Suppressor macrophage treated with lipopolysaccharide for 1 hour (primary cell): ENCODE measurements around the gene KCNIP4.
A peak's percentile ranks its signal among the peaks of the same experiment; 100 is the strongest.

Experiments
- DNase-seq, 3 donors: peaks; one replicate each; pipeline ENCODE4 v3.0.0-alpha.2; 2020 to 2022

The KCNIP4 gene

DNA sequence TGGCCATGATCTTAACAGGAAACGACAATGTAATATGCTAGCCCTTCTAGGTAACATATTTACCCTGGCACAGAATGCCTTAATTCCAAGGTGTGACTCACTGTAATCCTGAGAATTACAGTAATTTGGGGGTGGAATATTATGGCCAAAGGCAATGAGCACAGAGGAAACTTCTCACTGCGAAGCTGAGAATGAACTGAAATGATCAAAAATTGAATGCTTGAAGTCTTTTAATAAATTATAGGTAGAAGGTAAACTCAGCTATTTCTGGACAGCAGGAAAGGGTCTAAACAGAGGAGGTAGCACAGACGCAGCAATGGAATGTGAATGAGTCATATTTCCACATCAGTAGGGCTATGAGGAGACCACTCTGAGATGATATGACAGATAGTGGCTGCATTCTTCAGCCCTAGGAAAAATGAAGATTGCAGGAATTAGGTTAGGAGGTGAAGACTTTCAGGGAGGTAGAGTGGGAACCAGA, 935.7 kb downstream of the KCNIP4 start:
- DNase-seq: no peak

DNA sequence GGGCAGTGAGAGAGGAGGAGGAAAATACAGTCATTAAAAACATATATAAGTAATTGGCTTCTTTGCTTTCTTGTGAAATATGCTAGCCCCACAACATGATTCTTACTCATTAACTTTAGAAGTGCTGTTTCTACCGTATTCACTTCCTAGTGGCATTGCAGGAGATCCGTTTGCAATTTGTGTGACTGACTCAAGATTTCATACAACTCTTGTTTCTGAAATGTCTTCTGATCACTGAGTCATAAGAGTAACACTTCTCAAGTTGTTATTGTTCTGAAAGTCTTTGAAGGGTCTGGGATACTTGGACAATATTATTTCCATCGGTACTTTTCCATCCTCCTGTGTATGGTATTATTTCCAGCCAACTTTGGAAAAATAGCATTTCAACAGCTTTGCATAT, 937.5 kb downstream of the KCNIP4 start:
- DNase-seq: no peak

DNA sequence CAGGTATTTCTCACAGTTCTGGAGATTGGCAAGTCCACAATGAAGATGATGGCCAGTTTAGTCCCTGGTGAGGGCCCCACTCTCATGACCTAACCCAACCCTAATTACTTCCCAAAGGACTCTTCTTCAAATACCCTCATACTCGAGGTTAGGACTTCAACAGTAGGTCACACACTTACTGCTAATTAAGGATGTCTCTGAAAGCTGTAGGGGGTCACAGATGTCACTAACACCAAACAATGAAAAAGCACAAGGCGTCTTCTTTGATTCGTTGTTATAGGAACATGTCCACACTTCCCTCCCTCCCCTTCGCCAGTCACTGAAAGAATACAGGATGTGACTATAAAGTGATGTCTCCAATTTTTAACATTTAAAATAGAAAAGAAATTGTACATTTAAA, 938.6 kb downstream of the KCNIP4 start:
- no peak for DNase-seq

DNA sequence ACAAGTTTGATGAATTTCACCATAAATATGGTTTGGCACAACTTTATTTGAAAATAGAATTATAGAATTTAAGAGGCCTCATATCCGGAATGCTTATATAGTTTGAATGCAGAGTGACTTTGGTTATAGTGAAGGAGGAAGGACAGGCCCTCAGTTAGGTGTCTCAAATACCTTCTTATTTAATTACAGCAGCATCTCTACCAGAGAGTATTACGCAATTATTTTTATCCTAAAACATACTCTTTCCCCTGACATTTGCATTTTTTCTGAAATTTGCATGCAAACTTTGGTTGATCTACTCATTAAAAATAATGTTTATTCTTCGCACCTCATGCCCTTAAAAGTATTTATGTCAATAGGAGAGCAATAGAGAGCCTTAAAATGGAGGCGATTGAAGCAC, 942.9 kb downstream of the KCNIP4 start:
- DNase-seq: no peak

DNA sequence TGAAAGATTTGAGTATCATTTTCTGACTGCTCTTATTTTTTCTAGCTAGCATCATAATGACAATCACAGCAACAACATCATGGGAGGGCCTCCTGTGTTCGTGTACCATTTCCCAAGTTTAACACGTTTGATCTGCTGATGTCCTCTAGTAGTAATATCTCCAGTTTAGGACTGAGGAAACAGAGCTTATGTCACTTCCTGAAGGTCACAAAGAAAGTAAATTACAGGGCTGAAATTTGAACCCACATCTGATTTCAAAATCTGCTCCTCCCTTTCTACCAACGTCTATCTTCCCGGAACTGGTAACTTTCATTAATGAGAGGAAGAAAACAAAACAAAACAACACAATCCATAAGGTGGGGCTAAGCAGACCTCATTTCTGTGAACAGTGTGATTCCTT, 945.6 kb downstream of the KCNIP4 start:
- DNase-seq: no peak

DNA sequence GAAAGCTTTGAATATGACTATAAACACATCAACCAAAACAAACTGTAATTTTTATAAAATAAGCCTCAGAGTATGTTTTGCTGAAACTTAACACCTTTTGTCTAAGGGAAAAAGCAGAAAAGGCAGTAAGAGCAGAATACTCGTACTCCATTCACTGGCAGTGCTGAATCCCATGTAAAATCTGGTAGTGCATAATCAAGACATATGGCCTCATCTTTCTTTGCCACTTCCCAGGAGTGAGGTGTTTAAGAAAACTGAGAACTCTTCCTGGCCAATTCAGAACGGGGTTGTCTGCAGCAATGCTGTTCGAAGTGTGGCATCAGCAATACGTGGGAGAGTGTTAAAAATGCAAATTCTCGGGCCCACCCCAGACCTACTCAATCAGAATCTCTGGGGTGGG, 946.3 kb downstream of the KCNIP4 start:
- DNase-seq: no peak

DNA sequence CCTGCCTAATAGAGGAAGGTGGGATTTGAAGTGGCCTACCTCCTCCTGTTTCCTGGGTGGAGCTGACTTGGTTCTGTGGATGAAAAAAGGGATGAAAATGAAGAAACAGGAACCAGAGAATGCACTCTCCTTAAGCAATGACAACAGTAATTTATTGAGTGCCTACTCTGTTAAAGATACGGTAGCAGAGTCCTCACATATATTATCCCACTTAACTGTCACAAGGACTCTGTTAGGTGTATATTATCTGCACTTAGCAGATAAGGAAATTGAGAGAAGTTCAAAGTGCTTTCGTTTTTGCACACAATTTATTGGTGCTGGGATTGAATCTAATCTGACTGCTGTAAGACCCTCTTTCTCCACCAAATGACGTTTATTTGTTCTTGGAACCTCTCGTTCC, 947.1 kb downstream of the KCNIP4 start:
- no peak for DNase-seq

DNA sequence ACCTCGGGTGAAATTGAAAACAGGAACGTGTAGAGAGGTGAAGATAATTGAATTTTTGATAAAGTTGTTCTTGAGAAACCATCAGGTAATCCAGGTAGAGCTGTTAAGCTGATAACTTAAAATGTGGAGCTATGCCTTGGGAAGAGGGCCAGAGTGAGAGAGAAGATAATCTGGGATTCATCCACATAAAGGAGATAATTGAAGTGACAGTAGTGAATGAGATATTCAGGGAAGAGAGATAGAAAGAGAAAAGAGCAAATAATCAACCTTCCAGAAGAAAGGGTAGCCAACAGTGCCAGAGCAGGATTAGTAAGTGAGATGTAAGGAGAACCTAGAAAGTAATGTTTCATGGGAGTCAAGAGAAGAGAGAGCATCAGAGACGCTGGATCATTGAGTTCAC, 950.7 kb downstream of the KCNIP4 start:
- DNase-seq: no peak

DNA sequence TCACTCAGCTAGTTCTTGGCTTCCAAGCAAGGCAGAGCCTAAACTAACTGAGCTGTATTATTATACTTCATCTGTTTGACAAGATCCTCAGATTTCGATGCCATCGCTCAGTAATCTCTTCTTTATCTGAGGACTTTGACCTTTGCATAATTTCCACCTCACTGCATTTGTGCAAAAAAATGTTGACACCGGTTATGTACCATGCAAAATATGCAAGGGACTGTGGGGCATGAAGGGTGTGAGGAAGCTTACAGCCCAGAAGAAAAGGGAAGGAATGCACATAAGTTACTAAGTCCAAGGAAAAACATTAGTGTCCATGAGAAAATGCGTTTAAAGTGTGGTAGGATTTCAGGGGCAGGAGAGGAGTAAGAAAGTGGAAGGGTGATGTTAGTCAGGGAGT, 953.0 kb downstream of the KCNIP4 start:
- DNase-seq: no peak

DNA sequence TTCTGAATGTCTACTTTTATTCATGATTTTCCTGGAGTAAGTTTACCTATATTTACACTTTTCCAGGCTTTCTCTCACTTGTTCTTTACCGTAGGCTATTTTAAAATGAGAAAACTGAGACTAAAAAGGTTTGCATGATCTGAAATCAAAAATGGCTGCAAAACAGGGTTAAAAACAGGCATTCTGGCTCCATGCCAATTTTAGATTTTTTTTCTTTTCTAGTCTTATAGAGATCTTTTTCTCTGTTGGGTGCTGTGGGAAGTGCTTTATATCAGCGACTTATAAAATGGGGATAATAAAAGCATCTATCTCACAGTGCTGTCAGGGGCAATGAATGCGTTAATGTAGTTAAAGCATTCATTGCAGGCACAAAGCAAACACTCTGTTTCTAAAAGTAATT, 953.6 kb downstream of the KCNIP4 start:
- DNase-seq: no peak

DNA sequence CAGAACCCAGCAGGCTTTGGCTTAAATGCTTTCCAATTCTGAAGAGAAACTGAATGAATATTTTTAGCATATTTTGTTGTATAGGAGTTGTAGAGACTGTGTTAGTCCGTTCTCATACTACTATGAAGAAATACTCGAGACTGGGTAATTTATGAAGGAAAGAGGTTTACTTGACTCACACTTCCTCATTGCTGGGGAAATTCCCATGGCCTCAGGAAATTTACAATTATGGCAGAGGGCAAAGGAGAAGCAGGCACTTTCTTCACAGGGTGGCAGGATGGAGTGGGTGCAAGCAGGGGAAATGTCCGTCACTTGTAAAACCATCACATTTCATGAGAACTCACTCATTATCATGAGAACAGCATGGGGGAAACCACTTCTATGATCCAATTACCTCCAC, 956.6 kb downstream of the KCNIP4 start:
- peak in 2 of 3 donors; percentile 2 to 11 for DNase-seq

DNA sequence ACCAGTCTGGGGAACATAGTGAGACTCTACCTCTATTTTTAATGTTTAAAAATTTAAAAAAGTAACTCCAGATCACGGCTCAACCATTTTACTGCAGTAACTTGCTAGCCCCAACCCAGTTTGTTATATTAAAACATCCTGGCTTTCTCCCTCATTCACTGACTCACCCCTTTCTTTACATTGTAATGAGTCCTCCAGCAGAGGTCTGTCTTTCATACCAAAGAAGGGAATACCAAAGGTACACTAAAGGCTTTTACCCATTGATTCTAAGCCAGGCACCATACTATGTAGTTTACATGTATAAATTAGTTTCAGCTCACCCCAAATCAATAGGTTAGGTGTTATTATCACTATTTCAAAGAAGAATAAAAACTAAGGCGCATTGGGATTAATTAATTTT, 961.4 kb downstream of the KCNIP4 start:
- DNase-seq: no peak

DNA sequence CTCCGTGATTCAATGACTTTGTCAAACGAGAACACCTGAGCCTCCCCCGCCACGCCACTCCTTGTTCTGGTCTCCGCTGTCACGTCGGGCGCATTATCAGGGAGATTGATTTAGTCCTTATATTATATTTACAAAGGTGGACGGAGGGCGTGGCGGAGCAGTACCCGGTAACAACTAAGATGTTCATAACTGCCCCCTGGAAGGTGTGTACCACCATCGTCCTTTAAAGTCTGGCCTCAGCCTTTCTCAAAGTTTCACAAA, 964.1 kb downstream of the KCNIP4 start:
- DNase-seq: no peak

DNA sequence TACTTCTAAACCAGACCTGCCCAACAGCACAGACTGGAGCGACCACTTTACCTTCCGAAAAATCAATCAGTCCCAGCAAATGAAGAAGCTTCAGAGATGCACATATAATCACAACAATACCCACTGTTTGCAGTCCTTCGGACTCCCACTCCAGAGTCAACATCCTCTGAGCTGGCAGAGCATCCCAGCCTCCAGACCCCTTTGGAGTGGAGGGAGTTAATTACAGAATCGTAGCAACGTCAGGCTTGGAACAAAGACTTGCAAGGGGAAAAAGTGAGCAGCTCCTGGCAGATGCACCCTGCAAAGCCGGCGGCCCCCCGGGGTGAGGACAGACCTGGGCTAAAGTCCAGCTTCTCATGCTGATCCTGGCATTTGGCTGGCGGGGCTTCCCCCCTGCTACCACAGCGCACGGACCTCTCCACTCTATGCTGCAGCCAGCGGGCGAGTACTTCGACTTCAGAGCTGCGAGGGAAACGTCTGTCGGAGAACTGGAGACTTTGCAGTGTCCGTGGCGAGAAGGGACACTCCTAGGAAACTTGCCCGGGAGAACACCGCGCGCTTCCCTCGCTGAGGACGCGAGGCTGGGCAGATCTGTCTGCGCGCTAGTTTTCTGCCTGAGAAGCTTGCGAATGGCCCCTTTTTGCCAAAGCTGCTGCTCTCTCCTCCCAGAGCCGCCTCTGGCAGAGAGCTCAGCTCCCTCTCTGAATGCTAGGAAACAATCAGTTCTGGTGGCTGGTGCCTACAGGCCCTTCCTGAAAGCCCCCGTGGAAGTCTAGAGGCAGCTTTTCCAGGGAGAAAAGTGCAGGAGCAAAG, 964.6 kb downstream of the KCNIP4 start:
- no peak for DNase-seq

DNA sequence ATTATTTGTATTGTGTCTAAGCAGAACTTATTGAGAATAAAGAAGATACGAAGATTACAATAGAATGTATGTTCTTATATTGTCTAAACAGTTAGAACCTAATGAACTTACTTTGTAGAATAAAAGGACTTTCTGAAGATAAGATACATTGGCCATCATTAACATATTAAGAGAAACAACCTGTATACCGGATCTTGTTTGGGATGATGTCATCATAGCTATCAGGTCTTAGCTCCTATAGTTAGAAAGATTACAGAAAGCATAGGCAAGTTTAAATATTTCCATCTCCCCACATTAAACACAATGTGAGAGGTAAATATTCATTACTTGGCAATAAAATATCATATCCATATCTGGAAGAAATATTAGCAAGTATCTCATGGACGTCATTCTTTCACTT, 966.0 kb downstream of the KCNIP4 start:
- DNase-seq: no peak

DNA sequence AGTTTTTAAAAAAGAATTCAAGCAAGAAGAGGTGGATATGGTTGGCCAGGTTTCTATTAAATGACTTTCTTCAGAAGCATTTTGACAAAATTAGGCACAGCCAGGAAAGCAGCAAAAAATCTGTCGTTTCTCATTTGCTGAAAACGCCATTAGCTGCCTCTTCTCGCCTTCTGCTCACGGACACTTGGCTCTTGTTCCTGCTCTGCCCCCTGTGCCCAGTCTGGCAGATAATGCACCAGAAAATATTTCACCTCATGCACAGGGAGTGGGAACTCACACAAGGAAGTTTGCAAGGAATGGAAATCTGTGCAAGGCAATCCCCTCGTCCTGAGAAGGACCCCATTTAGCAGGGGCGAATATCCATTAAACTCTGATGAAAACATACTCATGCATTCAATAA, 988.3 kb downstream of the KCNIP4 start:
- no peak for DNase-seq

DNA sequence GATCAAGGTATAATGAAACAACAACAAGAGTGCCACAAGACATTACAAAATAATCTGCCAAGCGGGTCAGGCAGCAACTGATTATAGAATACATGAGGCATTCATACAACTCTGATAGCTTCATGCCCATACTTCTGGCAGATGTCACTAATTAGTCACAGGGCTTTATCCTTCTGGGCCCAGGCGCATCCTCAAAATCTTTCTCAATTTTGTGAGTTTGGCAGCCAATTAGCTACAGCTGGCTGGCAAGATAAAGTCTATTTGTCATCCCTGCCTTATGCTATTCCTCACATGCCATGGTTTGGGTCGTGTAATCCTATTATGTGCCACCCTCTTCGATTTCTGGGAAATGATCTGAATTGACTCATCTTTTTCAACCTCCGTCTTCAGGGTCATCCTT, 994.0 kb downstream of the KCNIP4 start:
- no peak for DNase-seq

DNA sequence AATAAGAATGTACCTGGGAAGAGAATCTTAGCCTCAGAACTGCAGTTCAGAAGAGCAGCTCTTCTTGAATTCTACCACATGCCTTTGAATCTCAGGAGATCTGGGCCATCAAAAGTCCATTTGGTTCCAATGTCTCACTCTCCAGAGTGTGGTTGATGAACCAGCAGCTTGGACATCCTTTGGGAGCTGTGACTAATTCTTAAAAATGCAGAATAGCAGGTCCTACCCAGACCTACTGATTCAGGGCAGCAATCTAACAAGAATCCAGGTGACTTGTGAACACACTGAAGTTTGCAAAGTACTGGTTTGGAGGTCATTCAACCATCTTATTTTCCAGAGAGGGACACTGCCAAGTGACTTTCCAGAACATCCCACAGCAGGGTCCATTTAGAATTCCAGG, 1003.6 kb downstream of the KCNIP4 start:
- DNase-seq: no peak

DNA sequence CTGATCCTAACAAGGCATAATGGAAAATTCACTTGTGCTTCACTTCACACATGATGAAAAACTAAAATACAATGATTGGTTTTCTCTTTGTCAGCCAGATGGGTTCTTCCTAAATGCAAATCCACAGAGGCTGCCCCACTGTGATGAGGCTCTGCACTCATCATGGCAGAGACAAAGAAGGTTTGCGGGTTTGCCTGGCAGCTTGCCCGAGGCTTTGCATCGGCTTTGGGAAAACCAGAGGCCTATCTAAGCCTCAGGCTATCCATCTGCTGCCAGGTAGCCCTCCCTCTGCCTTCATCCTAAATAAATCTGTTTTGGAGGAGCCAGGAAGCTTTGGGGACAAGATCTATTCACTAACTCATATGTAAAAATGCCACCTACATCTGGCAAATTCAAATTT, 1004.1 kb downstream of the KCNIP4 start:
- no peak for DNase-seq

DNA sequence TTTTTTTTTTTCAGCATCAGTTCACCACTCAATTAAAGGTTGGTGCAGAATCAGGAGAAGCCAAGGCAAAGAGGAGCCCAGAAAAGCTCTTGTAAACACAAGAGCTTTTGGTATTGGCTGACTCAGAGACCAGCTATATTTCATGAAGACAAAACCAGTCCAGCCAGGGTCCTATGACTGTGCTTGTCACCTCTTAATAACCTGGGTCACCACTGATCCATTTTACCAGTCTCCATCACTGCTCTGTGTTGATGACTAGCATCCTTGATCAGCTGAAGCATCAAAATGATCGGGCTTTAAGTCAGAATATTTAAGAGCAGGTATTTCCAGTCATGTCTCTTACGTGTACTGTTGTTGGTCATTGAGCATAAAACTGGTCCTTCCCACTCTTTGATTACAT, 1010.4 kb downstream of the KCNIP4 start:
- no peak for DNase-seq

DNA sequence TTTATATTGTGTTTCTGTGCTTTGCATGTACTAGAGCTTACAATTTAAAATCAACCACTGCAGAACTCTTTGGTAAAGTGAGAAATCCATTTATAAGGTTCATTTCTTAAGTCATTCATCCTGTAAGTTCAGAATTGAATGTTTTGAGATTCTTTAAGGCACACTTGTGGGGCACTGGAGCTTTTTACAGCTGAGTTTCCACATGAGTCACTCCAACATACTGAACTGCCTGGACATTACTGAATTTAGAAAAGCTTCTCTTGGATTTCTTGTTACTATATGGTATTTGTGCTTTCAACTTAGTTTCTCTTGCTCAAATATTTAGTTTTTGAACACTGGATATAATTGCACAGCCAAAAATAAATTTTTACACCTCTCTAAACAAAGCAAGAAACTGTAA, 1022.0 kb downstream of the KCNIP4 start:
- DNase-seq: no peak

DNA sequence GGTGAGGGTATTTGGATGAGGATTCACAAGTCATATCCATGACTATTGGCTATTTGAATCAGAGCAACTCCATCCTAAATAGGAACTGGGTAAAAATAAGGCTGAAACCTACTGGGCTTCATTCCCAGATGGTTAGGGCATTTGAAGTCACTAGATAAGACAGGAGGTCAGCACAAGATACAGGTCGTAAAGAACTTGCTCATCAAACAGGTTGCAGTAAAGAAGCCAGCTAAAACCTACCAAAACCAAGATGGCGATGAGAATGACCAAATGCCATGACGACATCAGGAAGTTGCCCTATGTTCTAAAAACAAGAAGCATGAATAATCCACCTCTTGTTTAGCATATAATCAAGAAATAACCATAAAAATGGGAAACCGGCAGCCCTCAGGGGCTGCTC, 1023.4 kb downstream of the KCNIP4 start:
- DNase-seq: no peak

DNA sequence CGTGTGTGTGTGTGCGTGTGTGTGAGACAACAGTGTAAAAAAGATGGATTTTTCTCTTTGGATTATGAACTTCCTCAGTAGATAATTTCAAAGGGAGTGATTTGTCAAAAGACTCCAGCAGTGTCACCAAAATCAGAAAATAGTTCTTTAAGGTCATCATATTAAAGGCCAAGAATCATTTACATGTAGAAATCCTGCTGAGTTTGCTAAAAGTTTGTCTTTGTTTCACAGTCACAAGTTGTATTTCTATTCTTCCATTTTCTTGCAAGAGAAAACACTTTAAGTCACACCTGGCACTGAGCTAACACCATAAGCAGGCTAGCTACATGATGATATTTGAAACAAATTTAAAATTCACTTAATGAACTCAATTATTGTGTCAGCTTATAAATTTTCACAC, 1025.6 kb downstream of the KCNIP4 start:
- no peak for DNase-seq

DNA sequence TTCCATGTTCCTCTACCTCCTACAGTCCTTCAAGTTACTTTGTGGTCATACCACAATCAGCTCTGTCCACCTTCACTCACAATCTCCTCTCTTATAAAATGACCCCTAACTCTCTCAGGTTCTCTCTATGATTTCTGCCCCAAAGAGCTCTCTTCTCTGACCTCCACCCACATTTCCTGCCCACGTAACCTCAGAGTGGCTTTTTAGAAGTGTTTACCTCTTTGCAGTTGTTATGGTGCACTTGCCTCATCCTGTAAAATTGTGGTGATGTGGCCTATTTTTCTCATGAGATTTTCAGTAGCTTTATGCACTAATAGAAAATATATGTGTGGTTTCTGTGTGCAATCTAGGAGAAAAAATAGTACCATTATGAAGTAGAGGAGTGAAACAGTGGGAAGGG, 1032.5 kb downstream of the KCNIP4 start:
- DNase-seq: no peak

DNA sequence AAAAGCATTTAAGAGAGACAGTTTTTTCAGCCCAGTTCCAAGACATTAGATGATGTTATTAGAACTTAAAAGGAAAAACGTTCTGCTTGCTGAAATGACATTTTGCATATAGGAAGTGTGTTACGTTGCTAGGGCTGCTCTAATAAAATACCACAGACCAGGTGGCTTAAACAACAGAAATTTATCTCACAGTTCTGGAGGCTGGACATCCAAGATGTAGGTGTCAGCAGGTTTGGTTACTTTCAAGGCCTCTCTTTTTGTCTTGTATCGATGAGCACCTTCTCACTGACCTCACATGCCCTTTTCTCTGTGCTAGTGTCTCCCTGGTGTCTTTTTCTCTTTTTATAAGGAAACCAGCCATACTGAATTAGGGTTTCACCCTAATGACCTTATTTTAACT, 1043.6 kb downstream of the KCNIP4 start:
- DNase-seq: no peak

DNA sequence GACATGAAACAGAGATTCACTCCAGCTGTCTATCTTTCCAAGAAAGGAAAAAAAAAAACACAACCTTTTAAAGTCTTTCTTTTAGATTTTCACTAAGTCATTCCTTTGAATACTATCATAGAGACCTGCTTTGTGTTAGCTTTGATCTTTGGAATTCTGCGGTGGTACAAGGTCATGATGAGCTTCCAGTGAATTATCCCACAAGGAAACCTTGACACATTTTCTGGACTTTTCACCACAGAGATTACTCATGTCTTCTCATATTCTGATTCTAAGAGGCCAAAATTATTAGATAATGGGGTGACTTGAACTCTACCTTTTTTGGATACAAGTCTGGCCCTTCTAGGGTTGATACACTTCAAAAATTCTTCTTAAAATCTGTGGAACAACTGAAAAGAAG, 1046.7 kb downstream of the KCNIP4 start:
- no peak for DNase-seq
